ENCODE measurements around the gene PCDHGC5. TPM values are rescaled to one million over a fixed set of nuclear protein-coding genes. Genes with fewer than 3 reads are reported as not detected.

The PCDHGC5 gene
- total and polyA plus RNA-seq, 2 of the 8 experiments (the other 6 are each of a cell fraction or from before 2014, with no cell fraction given) = 0.41 to 1.1 TPM

GRCh38 chr5:141525653-141526052, 36.8 kb downstream of the PCDHGC5 start (continued):
- TF ChIP-seq, protein P1, sequence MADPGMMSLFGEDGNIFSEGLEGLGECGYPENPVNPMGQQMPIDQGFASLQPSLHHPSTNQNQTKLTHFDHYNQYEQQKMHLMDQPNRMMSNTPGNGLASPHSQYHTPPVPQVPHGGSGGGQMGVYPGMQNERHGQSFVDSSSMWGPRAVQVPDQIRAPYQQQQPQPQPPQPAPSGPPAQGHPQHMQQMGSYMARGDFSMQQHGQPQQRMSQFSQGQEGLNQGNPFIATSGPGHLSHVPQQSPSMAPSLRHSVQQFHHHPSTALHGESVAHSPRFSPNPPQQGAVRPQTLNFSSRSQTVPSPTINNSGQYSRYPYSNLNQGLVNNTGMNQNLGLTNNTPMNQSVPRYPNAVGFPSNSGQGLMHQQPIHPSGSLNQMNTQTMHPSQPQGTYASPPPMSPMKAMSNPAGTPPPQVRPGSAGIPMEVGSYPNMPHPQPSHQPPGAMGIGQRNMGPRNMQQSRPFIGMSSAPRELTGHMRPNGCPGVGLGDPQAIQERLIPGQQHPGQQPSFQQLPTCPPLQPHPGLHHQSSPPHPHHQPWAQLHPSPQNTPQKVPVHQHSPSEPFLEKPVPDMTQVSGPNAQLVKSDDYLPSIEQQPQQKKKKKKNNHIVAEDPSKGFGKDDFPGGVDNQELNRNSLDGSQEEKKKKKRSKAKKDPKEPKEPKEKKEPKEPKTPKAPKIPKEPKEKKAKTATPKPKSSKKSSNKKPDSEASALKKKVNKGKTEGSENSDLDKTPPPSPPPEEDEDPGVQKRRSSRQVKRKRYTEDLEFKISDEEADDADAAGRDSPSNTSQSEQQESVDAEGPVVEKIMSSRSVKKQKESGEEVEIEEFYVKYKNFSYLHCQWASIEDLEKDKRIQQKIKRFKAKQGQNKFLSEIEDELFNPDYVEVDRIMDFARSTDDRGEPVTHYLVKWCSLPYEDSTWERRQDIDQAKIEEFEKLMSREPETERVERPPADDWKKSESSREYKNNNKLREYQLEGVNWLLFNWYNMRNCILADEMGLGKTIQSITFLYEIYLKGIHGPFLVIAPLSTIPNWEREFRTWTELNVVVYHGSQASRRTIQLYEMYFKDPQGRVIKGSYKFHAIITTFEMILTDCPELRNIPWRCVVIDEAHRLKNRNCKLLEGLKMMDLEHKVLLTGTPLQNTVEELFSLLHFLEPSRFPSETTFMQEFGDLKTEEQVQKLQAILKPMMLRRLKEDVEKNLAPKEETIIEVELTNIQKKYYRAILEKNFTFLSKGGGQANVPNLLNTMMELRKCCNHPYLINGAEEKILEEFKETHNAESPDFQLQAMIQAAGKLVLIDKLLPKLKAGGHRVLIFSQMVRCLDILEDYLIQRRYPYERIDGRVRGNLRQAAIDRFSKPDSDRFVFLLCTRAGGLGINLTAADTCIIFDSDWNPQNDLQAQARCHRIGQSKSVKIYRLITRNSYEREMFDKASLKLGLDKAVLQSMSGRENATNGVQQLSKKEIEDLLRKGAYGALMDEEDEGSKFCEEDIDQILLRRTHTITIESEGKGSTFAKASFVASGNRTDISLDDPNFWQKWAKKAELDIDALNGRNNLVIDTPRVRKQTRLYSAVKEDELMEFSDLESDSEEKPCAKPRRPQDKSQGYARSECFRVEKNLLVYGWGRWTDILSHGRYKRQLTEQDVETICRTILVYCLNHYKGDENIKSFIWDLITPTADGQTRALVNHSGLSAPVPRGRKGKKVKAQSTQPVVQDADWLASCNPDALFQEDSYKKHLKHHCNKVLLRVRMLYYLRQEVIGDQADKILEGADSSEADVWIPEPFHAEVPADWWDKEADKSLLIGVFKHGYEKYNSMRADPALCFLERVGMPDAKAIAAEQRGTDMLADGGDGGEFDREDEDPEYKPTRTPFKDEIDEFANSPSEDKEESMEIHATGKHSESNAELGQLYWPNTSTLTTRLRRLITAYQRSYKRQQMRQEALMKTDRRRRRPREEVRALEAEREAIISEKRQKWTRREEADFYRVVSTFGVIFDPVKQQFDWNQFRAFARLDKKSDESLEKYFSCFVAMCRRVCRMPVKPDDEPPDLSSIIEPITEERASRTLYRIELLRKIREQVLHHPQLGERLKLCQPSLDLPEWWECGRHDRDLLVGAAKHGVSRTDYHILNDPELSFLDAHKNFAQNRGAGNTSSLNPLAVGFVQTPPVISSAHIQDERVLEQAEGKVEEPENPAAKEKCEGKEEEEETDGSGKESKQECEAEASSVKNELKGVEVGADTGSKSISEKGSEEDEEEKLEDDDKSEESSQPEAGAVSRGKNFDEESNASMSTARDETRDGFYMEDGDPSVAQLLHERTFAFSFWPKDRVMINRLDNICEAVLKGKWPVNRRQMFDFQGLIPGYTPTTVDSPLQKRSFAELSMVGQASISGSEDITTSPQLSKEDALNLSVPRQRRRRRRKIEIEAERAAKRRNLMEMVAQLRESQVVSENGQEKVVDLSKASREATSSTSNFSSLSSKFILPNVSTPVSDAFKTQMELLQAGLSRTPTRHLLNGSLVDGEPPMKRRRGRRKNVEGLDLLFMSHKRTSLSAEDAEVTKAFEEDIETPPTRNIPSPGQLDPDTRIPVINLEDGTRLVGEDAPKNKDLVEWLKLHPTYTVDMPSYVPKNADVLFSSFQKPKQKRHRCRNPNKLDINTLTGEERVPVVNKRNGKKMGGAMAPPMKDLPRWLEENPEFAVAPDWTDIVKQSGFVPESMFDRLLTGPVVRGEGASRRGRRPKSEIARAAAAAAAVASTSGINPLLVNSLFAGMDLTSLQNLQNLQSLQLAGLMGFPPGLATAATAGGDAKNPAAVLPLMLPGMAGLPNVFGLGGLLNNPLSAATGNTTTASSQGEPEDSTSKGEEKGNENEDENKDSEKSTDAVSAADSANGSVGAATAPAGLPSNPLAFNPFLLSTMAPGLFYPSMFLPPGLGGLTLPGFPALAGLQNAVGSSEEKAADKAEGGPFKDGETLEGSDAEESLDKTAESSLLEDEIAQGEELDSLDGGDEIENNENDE (IDR thresholded peaks at IDR 0.05; ENCODE audit: insufficient replicate concordance, low read length) = no peak
- no peak for TF ChIP-seq NANOG (IDR thresholded peaks at IDR 0.05; ENCODE audit: insufficient read depth, low read depth, low read length, poor library complexity, severe bottlenecking)
- TF ChIP-seq FOSL1 (IDR thresholded peaks at IDR 0.05; ENCODE audit: insufficient read depth, low read depth, low read length) = no peak
- TF ChIP-seq SP1 (IDR thresholded peaks at IDR 0.05; ENCODE audit: low read depth, low read length) = no peak
- TF ChIP-seq CEBPB (IDR thresholded peaks at IDR 0.05; ENCODE audit: low read depth, low read length) = no peak
- TF ChIP-seq SIRT6 (IDR thresholded peaks at IDR 0.05; ENCODE audit: low read length) = no peak
- no peak for TF ChIP-seq EZH2 (IDR thresholded peaks at IDR 0.05; ENCODE audit: low read depth, low read length, severe bottlenecking)

Measured in H1 (cell line).